H1 (cell line): ENCODE measurements around the gene PUSL1. TPM values are rescaled to one million over a fixed set of nuclear protein-coding genes. Genes with fewer than 3 reads are reported as not detected.
A peak's percentile ranks its signal among the peaks of the same experiment; 100 is the strongest.

Experiments used
- CTCF ChIA-PET: fragments of 300-600 bp; sonication (Branson Sonifier 250); formaldehyde crosslinking; loops from one replicate; lab custom pipeline; 2021; ENCODE audit not compliant: partially characterized antibody; lab: Charles Lee
- POLR2A ChIA-PET: fragments of 300-600 bp; sonication (Branson Sonifier 250); formaldehyde crosslinking; loops from one replicate; lab custom pipeline; 2021; ENCODE audit warnings: inconsistent platforms; ENCODE audit not compliant: partially characterized antibody; lab: Charles Lee
- DNase-seq, 2 experiments: peaks; one replicate each; pipeline versions ENCODE4 v3.0.0 to v3.0.0-alpha.2; 2010 to 2022; ENCODE audit warnings: low spot score in 2 of 2, low read depth in 1 of 2, mixed read lengths in 1 of 2
- FAIRE-seq: peaks from 2 replicates; lab custom pipeline; 2011; peaks lifted over from hg19 to GRCh38; lab: Jason Lieb, UNC
- H2AFZ ChIP-seq: 2 replicates; pipeline ENCODE4 v1.8.1; 2012; ENCODE audit warnings: low read length, inconsistent platforms
- H2AK5ac ChIP-seq: 2 replicates; pipeline ENCODE4 v1.6.1; 2013; ENCODE audit warnings: low read depth, low read length
- H2BK120ac ChIP-seq: replicated peaks from 2 replicates; pipeline ENCODE3; 2013; ENCODE audit warnings: low read depth, low read length, inconsistent platforms
- H2BK12ac ChIP-seq: 2 replicates; pipeline ENCODE4 v1.6.1; 2013; ENCODE audit warnings: low read depth, low read length
- H2BK15ac ChIP-seq: 2 replicates; pipeline ENCODE4 v1.6.1; 2013; ENCODE audit warnings: low read length
- H2BK20ac ChIP-seq: 2 replicates; pipeline ENCODE4 v1.6.1; 2013; ENCODE audit warnings: low read length
- H2BK5ac ChIP-seq: 2 replicates; pipeline ENCODE4 v1.6.1; 2013; ENCODE audit warnings: low read depth, low read length
- H3K14ac ChIP-seq: 2 replicates; pipeline ENCODE4 v1.6.1; 2013; ENCODE audit warnings: inconsistent platforms; ENCODE audit not compliant: insufficient read length
- H3K18ac ChIP-seq: 2 replicates; pipeline ENCODE4 v1.6.1; 2013; ENCODE audit warnings: low read length; ENCODE audit errors: extremely low read depth
- H3K23ac ChIP-seq: 2 replicates; pipeline ENCODE4 v1.6.1; 2013; ENCODE audit warnings: inconsistent platforms; ENCODE audit not compliant: insufficient read length
- H3K23me2 ChIP-seq: 2 replicates; pipeline ENCODE4 v1.6.1; 2013; ENCODE audit warnings: low read depth, low read length
- H3K27ac ChIP-seq: 2 replicates; pipeline ENCODE4 v1.6.1; 2011; ENCODE audit warnings: low read depth, low read length, inconsistent platforms
- H3K27me3 ChIP-seq, 4 experiments: replicated peaks in 1 of 4; 1 replicate in 1 of 4; 2 replicates in 3 of 4; pipeline versions ENCODE4 v1.6.1 to v1.8.1; 2011 to 2013; ENCODE audit warnings: low read length in 3 of 4, mild to moderate bottlenecking in 3 of 4, inconsistent platforms in 2 of 4, mixed read lengths in 2 of 4, moderate library complexity in 1 of 4; ENCODE audit not compliant: control insufficient read depth in 3 of 4, insufficient read depth in 3 of 4; ENCODE audit errors: extremely low read depth in 1 of 4
- H3K36me3 ChIP-seq, 4 experiments: 2 replicates each; pipeline versions ENCODE4 v1.6.1 to v1.8.1; 2011 to 2013; ENCODE audit warnings: mild to moderate bottlenecking in 4 of 4, low read length in 3 of 4, moderate library complexity in 2 of 4, control low read depth in 1 of 4, inconsistent platforms in 1 of 4; ENCODE audit not compliant: insufficient read depth in 4 of 4, control insufficient read depth in 2 of 4
- H3K4ac ChIP-seq: replicated peaks from 2 replicates; pipeline ENCODE3; 2013; ENCODE audit warnings: low read length, low read depth, mixed read lengths, inconsistent platforms; ENCODE audit not compliant: insufficient read length
- H3K4me1 ChIP-seq, 4 experiments: replicated peaks in 1 of 4; 1 replicate in 1 of 4; 2 replicates in 3 of 4; pipeline versions ENCODE4 v1.6.1 to v1.8.1; 2011 to 2013; ENCODE audit warnings: low read length in 3 of 4, inconsistent platforms in 2 of 4, mixed read lengths in 1 of 4; ENCODE audit not compliant: insufficient read depth in 4 of 4, control insufficient read depth in 3 of 4
- H3K4me2 ChIP-seq, 2 experiments: 2 replicates each; pipeline versions ENCODE4 v1.6.1 to v1.8.1; 2011 to 2013; ENCODE audit warnings: low read depth in 2 of 2, low read length in 2 of 2, control low read depth in 1 of 2, inconsistent platforms in 1 of 2, mild to moderate bottlenecking in 1 of 2; ENCODE audit not compliant: insufficient read depth in 1 of 2
- H3K4me3 ChIP-seq, 4 experiments: fragments of 200-600, 300-600 bp in 1 of 4; sonication (generic), shearing (Covaris generic), sonication (Bioruptor Twin) in 1 of 4; 2 replicates each; pipeline versions ENCODE4 v1.5.1 to v1.8.1; 2011 to 2016; ENCODE audit warnings: low read length in 4 of 4, low read depth in 3 of 4, control low read depth in 2 of 4, inconsistent platforms in 2 of 4, mild to moderate bottlenecking in 2 of 4, mixed read lengths in 1 of 4, moderate library complexity in 1 of 4; ENCODE audit not compliant: insufficient read depth in 2 of 4; ENCODE audit errors: extremely low read depth in 1 of 4
- H3K56ac ChIP-seq: replicated peaks from 2 replicates; pipeline ENCODE3; 2013; ENCODE audit warnings: low read depth, mild to moderate bottlenecking, mixed read lengths, low read length, inconsistent platforms; ENCODE audit not compliant: insufficient read length
- H3K79me1 ChIP-seq: 2 replicates; pipeline ENCODE4 v1.6.1; 2013; ENCODE audit warnings: low read depth, low read length, control low read depth
- H3K79me2 ChIP-seq, 2 experiments: 2 replicates each; pipeline versions ENCODE4 v1.6.1 to v1.8.1; 2012 to 2013; ENCODE audit warnings: low read length in 2 of 2, mild to moderate bottlenecking in 2 of 2, inconsistent platforms in 1 of 2; ENCODE audit not compliant: insufficient read depth in 2 of 2, control insufficient read depth in 1 of 2
- H3K9ac ChIP-seq, 4 experiments: replicated peaks in 1 of 4; 1 replicate in 1 of 4; 2 replicates in 3 of 4; pipeline versions ENCODE4 v1.6.1 to v1.8.1; 2011 to 2013; ENCODE audit warnings: low read depth in 3 of 4, low read length in 3 of 4, control low read depth in 2 of 4, mild to moderate bottlenecking in 2 of 4, moderate library complexity in 2 of 4, inconsistent platforms in 1 of 4; ENCODE audit errors: extremely low read depth in 1 of 4
- H3K9me3 ChIP-seq, 2 experiments: 2 replicates each; pipeline versions ENCODE4 v1.6.1 to v1.8.1; 2012 to 2013; ENCODE audit warnings: mild to moderate bottlenecking in 2 of 2, moderate library complexity in 2 of 2, control low read depth in 1 of 2, inconsistent platforms in 1 of 2, low read depth in 1 of 2, low read length in 1 of 2, mixed read lengths in 1 of 2; ENCODE audit not compliant: insufficient read depth in 2 of 2
- H4K20me1 ChIP-seq, 2 experiments: replicated peaks in 1 of 2; 2 replicates each; pipeline versions ENCODE3 to v1.8.1; 2011 to 2013; ENCODE audit warnings: inconsistent platforms in 2 of 2, low read length in 2 of 2, mild to moderate bottlenecking in 1 of 2; ENCODE audit not compliant: insufficient read depth in 2 of 2, control insufficient read depth in 1 of 2
- H4K5ac ChIP-seq: 2 replicates; pipeline ENCODE4 v1.6.1; 2013; ENCODE audit warnings: low read length, low read depth, mixed read lengths, inconsistent platforms; ENCODE audit not compliant: insufficient read length
- H4K8ac ChIP-seq: 2 replicates; pipeline ENCODE4 v1.8.0; 2013; ENCODE audit warnings: mild to moderate bottlenecking, moderate library complexity, low read length, inconsistent platforms; ENCODE audit not compliant: insufficient read depth; ENCODE audit errors: extremely low read depth
- H4K91ac ChIP-seq: replicated peaks from 2 replicates; pipeline ENCODE3; 2013; ENCODE audit warnings: low read length, mixed read lengths, inconsistent platforms; ENCODE audit not compliant: insufficient read length
- ATF2 ChIP-seq: IDR thresholded peaks from 2 replicates; pipeline ENCODE4 v1.6.1; 2012; ENCODE audit warnings: low read length, inconsistent platforms
- BACH1 ChIP-seq: IDR thresholded peaks from 2 replicates; pipeline ENCODE4 v1.6.1; 2012; ENCODE audit warnings: low read length, improper control_type of control experiment
- CEBPB ChIP-seq: IDR thresholded peaks from 2 replicates; pipeline ENCODE4 v1.6.1; 2012; ENCODE audit warnings: low read depth, low read length
- EGR1 ChIP-seq: IDR thresholded peaks from 2 replicates; pipeline ENCODE4 v1.6.1; 2011; ENCODE audit warnings: low read depth, low read length, borderline replicate concordance
- KDM4A ChIP-seq: IDR thresholded peaks from one replicate; pipeline ENCODE4 v1.7.1; 2012; ENCODE audit warnings: low read depth, mild to moderate bottlenecking, moderate library complexity, low read length, inconsistent platforms; ENCODE audit not compliant: severe bottlenecking
- MAX ChIP-seq: IDR thresholded peaks from 2 replicates; pipeline ENCODE4 v1.6.1; 2012; ENCODE audit warnings: inconsistent platforms
- SIN3A ChIP-seq, 2 experiments: IDR thresholded peaks in 1 of 2; conservative IDR thresholded peaks in 1 of 2; 2 replicates each; pipeline ENCODE4 v1.6.1; 2011 to 2012; ENCODE audit warnings: low read length in 2 of 2, improper control_type of control experiment in 1 of 2, low read depth in 1 of 2, mild to moderate bottlenecking in 1 of 2
- whole genome bisulfite sequencing, 2 experiments: shearing (Covaris generic) in 1 of 2; methylation state at CpG; one replicate each; pipeline versions ENCODE4 v1.1.6 to v1.1.7; 2013 to 2015; ENCODE audit warnings: low lambda C conversion rate in 2 of 2, mixed read lengths in 2 of 2, inconsistent platforms in 1 of 2, low coverage in 1 of 2, missing lambda C conversion rate in 1 of 2; ENCODE audit not compliant: insufficient replicate concordance in 2 of 2, insufficient coverage in 1 of 2, insufficient read length in 1 of 2; ENCODE audit errors: extremely low coverage in 1 of 2, missing lambda C conversion rate in 1 of 2; 5-methylcytosine and 5-hydroxymethylcytosine counted together
- polyA plus RNA-seq, 7 experiments: library from polyadenylated mRNA; depleted of rRNA in 3 of 7; stranded (reverse) in 5 of 7; unstranded in 2 of 7; fragments of >200 nt in 5 of 7; fragments of 200-250 nt in 2 of 7; gene quantifications; 1 replicate in 5 of 7; 2 replicates in 1 of 7; 4 replicates in 1 of 7; pipeline versions ENCODE4 v1.2.1 to v1.2.3, GENCODE V29; 2011 to 2013; ENCODE audit warnings: missing spikeins in 2 of 7, mixed read lengths in 2 of 7
- total RNA-seq: library from RNA; stranded (reverse); fragmentation: NEBNext Ultra II Directional; extraction: Animal tissue kit (Norgen Biotek cat#: 25700); gene quantifications from 2 replicates; pipeline ENCODE4 v1.2.1, GENCODE V29; 2021

Gene PUSL1
- total and polyA plus RNA-seq, 2 of the 8 experiments (the other 6 are each of a cell fraction or from before 2014, with no cell fraction given) = 38.8 to 87.4 TPM

DNA sequence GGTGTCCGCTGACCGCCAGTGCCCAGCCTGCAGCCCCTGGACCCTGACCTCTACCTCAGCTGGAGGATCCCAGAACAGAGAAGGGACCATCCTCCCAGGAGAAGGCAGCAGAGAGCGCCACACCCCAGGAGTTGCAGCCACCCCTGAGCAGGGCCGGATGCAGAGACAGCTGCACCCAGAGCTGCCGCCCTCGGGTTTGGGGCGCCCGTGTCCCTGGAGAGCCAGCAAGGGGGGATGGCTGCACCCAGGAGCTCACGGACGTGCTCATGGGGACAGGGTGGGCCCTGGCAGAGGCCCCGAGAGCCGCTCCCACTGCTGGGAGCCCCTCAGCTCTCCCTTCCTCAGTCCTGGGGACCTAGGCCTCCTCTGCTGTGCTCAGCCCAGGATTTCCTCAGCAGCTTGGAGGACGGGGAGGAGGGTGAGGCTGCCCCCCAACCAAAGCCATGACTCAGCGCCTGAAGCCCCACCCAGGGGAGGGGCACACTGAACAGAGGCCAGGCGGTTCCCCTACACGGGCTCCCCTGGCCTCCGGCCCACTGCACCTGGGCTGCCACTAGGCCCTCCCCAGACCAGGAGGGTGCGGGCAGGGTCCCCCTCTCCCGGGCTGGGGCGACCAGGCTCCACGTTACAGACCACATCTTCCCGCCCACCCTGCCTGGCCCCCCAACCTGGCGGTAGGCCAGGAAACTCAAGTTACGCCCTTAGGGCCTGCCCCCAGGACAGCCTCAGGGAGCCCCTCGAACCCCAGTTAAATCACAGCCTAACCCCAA, 2.9 kb upstream of the PUSL1 start:
- H3K23me2 ChIP-seq = peaks cover 21% of the 10 kb centered on the region; the same call in 1 of the 2 replicates
- no peak overlapping the region for H3K4me3 ChIP-seq
- H3K36me3 ChIP-seq = no peaks in the 10 kb centered on the region; a peak in 1 of 8 replicates
- H2AK5ac ChIP-seq = no peak overlapping the region
- H3K18ac ChIP-seq = peak overlapping the region; percentile 78; the same call in 1 of the 2 replicates
- no peak overlapping the region for H3K56ac ChIP-seq
- H3K79me2 ChIP-seq = peaks cover 0 to 6% of the 10 kb centered on the region in 2 experiments; a peak in 1 of 4 replicates
- no peak overlapping the region for H2AFZ ChIP-seq
- FAIRE-seq (no peak), DNase-seq (no peak)
- peak overlapping the region; percentile 38; the same call in 1 of the 2 replicates for H3K27ac ChIP-seq
- no peaks in the 10 kb centered on the region for H3K9me3 ChIP-seq
- H3K4me1 ChIP-seq = peaks cover 0 to 40% (median 31%) of the 10 kb centered on the region in 4 experiments; a peak in 6 of 7 replicates
- peak overlapping the region; percentile 78; the same call in 1 of the 2 replicates for H2BK5ac ChIP-seq
- H2BK15ac ChIP-seq = peak overlapping the region; percentile 61; the same call in 1 of the 2 replicates
- 0 out of 2 replicates have a peak overlapping the region, but pooled peaks have one; percentile 9 for H2BK12ac ChIP-seq
- H4K20me1 ChIP-seq = peaks cover 0 to 23% of the 10 kb centered on the region in 2 experiments
- 55% methylated on average over 14 of the region's 25 CpGs; no CpG with 5 or more reads in 1 of the 2 experiments for WGBS, 2 experiments
- H2BK20ac ChIP-seq = no peak overlapping the region
- H3K79me1 ChIP-seq = peaks cover 4% of the 10 kb centered on the region; the same call in 1 of the 2 replicates
- H3K27me3 ChIP-seq = peaks cover 0 to 4% (median 1%) of the 10 kb centered on the region in 4 experiments; a peak in 1 of 7 replicates
- peak overlapping the region; percentile 66 for H4K5ac ChIP-seq
- H3K23ac ChIP-seq = no peak overlapping the region
- H3K14ac ChIP-seq = no peak overlapping the region
- peak overlapping the region; percentile 81 for H4K91ac ChIP-seq
- ChIA-PET CTCF (interaction anchor here (0.7 to 2.1 kb wide), 5 partner anchors 9 to 124 kb away, joined by 3 to 17 read pairs (median 3); no protein-coding TSS in a partner anchor), POLR2A (interaction anchor here (0.5 to 1.5 kb wide), 10 partner anchors 9 to 101 kb away, joined by 3 to 6 read pairs (median 3); partner anchors contain the start of gene AURKAIP1)
- H3K9ac ChIP-seq = peak overlapping the region in 1 of 4 experiments; percentile 13; a peak in 1 of 7 replicates
- H3K4ac ChIP-seq = peak overlapping the region; percentile 37
- H4K8ac ChIP-seq = peak overlapping the region; percentile 96; the same call in 1 of the 2 replicates
- H3K4me2 ChIP-seq = peak overlapping the region; percentile 59 to 95
- H2BK120ac ChIP-seq = peak overlapping the region; percentile 94
- peak; percentile 55; the same call in 1 of the 2 replicates for TF ChIP-seq BACH1
- no peak for TF ChIP-seq SIN3A (conservative IDR thresholded peaks at IDR 0.05 in 1 of 2, IDR thresholded peaks at IDR 0.05 in 1 of 2; ENCODE audit: low read depth in 1 of 2, low read length in 2 of 2)
- TF ChIP-seq CEBPB = no peak
- TF ChIP-seq EGR1 = no peak
- TF ChIP-seq MAX = no peak
- TF ChIP-seq KDM4A = no peak
- no peak for TF ChIP-seq ATF2
